HL-60 (cell line): Measurements from ENCODE around the gene GPC5.
A peak's percentile ranks its signal among the peaks of the same experiment; 100 is the strongest.

Experiments
- DNase-seq, 2 experiments: peaks; one replicate each; pipeline ENCODE4 v3.0.0-alpha.2; 2010 to 2020; ENCODE audit warnings: low read depth in 1 of 2, low spot score in 1 of 2
- H3K27ac ChIP-seq: fragments of 250-450 bp; sonication (Bioruptor Pico); replicated peaks from 2 replicates; pipeline ENCODE4 v1.5.1; 2020; ENCODE audit warnings: mild to moderate bottlenecking, moderate library complexity
- H3K27me3 ChIP-seq: fragments of 250-450 bp; sonication (Bioruptor Pico); 2 replicates; pipeline ENCODE4 v1.5.1; 2021; ENCODE audit warnings: mild to moderate bottlenecking, moderate library complexity; ENCODE audit not compliant: insufficient read depth, poor library complexity, severe bottlenecking
- H3K4me3 ChIP-seq: replicated peaks from 2 replicates; pipeline ENCODE4 v1.5.1; 2011; ENCODE audit warnings: mild to moderate bottlenecking, control low read depth, low read length; ENCODE audit not compliant: insufficient read depth
- CTCF ChIP-seq: IDR thresholded peaks from one replicate; pipeline ENCODE4 v1.5.1; 2011; ENCODE audit warnings: low read length, control low read depth, inconsistent platforms; ENCODE audit not compliant: insufficient read depth
- GABPA ChIP-seq: IDR thresholded peaks from 2 replicates; pipeline ENCODE4 v1.6.1; 2012; ENCODE audit warnings: low read depth
- POLR2AphosphoS5 ChIP-seq: IDR thresholded peaks from 2 replicates; pipeline ENCODE4 v1.6.1; 2012; ENCODE audit warnings: low read depth
- REST ChIP-seq: IDR thresholded peaks from 2 replicates; pipeline ENCODE4 v1.6.1; 2012; ENCODE audit warnings: low read depth; ENCODE audit not compliant: insufficient replicate concordance
- SPI1 ChIP-seq: IDR thresholded peaks from 2 replicates; pipeline ENCODE4 v1.6.1; 2012; ENCODE audit warnings: low read depth, mild to moderate bottlenecking, borderline replicate concordance

The GPC5 gene

GRCh38 chr13:91539286-91540157, 141.1 kb downstream of the GPC5 start:
- Histone ChIP-seq H3K27me3 (no peaks in the 10 kb centered on the region), H3K4me3 (no peak overlapping the region), H3K27ac (no peak overlapping the region)
- no peak for TF ChIP-seq POLR2AphosphoS5
- no peak for TF ChIP-seq SPI1
- TF ChIP-seq REST, result no peak
- no peak for DNase-seq

GRCh38 chr13:91540158-91540736, 141.8 kb downstream of the GPC5 start:
- no peak for TF ChIP-seq SPI1
- no peak for TF ChIP-seq GABPA
- no peak for TF ChIP-seq CTCF
- TF ChIP-seq REST, result no peak
- TF ChIP-seq POLR2AphosphoS5, result no peak
- DNase-seq, result peak in 1 of 2 experiments; percentile 23
- H3K4me3 ChIP-seq, result no peak overlapping the region
- H3K27me3 ChIP-seq, result no peaks in the 10 kb centered on the region
- no peak overlapping the region for H3K27ac ChIP-seq

- peak in 1 of 2 experiments; percentile 6 for DNase-seq
- Histone ChIP-seq H3K4me3 (no peak overlapping the region), H3K27me3 (no peaks in the 10 kb centered on the region), H3K27ac (no peak overlapping the region)
- TF ChIP-seq GABPA, result no peak
- no peak for TF ChIP-seq SPI1
- no peak for TF ChIP-seq POLR2AphosphoS5
- no peak for TF ChIP-seq REST
- TF ChIP-seq CTCF, result no peak
Observed at GRCh38 chr13:91544723-91545122, 146.3 kb downstream of the GPC5 start.
